Activated B cell treated with CpG ODN at 0.5 μM for 24 hours (primary cell): ENCODE measurements around the gene PSMA4. TPM values are rescaled to one million over a fixed set of nuclear protein-coding genes. Genes with fewer than 3 reads are reported as not detected.

Experiments used
- ATAC-seq: fragments of 200-7000 bp; cut with Tn5 transposase; one replicate; pipeline ENCODE4 v1.10.0; 2021; ENCODE audit warnings: low read depth, mild to moderate bottlenecking, moderate library complexity
- CTCF ChIA-PET: fragments of 350-600 bp; sonication (Branson Sonifier 250); formaldehyde crosslinking; loops from one replicate; lab custom pipeline; 2021; ENCODE audit warnings: antibody characterized with exemption; lab: Charles Lee
- POLR2A ChIA-PET: fragments of 350-600 bp; sonication (Branson Sonifier 250); formaldehyde crosslinking; loops from one replicate; lab custom pipeline; 2021; ENCODE audit warnings: antibody characterized with exemption; lab: Charles Lee
- DNase-seq: peaks from one replicate; pipeline ENCODE4 v3.0.0; 2022
- H3K27ac Mint-ChIP-seq: one replicate; pipeline ENCODE4 v1.8.0; 2020; ENCODE audit warnings: mixed read lengths
- H3K27me3 Mint-ChIP-seq: one replicate; pipeline ENCODE4 v1.8.0; 2021; ENCODE audit warnings: mixed read lengths
- H3K36me3 Mint-ChIP-seq: one replicate; pipeline ENCODE4 v1.8.0; 2021; ENCODE audit warnings: low read depth, mixed read lengths
- H3K4me1 Mint-ChIP-seq: one replicate; pipeline ENCODE4 v1.8.0; 2021; ENCODE audit warnings: mixed read lengths
- H3K4me3 Mint-ChIP-seq: one replicate; pipeline ENCODE4 v1.8.0; 2020; ENCODE audit warnings: mild to moderate bottlenecking, mixed read lengths
- H3K9me3 Mint-ChIP-seq: one replicate; pipeline ENCODE4 v1.8.0; 2020; ENCODE audit warnings: mixed read lengths
- intact Hi-C: fragments of 100-400 bp; cut with micrococcal nuclease; formaldehyde crosslinking; loops from one replicate; pipeline ENCODE4 v1.15.1; 2024
- total RNA-seq: library from RNA; stranded (reverse); gene quantifications from 2 replicates; pipeline ENCODE4 v1.2.3, GENCODE V29; 2022
- TF ChIP-seq, protein P1 (sequence below): fragments of 200-600 bp; IDR thresholded peaks from one replicate; pipeline ENCODE4 v1.8.0; 2022; ENCODE audit warnings: antibody characterized with exemption, mild to moderate bottlenecking

The PSMA4 gene
- total RNA-seq, 1 donor from 2014 or later: 178 TPM

DNA sequence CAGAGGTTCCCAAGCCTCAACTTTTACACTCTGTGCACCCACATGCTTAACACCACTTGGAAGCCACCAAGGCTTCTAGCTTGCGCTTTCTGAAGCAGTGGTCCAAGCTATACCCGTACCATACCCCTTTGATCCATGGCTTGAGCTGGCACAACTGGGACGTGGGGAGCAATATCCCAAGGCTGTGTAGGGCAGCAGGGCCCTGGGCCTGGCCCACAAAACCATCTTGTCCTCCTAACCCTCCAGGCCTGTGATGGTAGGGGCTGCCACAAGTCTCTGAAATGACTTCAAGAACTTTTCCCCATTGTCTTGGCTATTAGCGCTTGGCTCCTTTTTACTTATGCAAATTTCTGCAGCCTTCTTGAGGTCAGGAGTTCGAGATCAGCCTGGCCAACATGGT is 16.0 kb upstream of the PSMA4 start:
- no peak overlapping the region for H3K27ac Mint-ChIP-seq
- DNase-seq (no peak), ATAC-seq (no peak)
- H3K9me3 Mint-ChIP-seq: no peaks in the 10 kb centered on the region
- intact Hi-C loops: no loop called here
- peaks cover 1% of the 10 kb centered on the region for H3K27me3 Mint-ChIP-seq
- H3K36me3 Mint-ChIP-seq: no peaks in the 10 kb centered on the region
- CTCF ChIA-PET: no interaction called here
- TF ChIP-seq, protein P1, sequence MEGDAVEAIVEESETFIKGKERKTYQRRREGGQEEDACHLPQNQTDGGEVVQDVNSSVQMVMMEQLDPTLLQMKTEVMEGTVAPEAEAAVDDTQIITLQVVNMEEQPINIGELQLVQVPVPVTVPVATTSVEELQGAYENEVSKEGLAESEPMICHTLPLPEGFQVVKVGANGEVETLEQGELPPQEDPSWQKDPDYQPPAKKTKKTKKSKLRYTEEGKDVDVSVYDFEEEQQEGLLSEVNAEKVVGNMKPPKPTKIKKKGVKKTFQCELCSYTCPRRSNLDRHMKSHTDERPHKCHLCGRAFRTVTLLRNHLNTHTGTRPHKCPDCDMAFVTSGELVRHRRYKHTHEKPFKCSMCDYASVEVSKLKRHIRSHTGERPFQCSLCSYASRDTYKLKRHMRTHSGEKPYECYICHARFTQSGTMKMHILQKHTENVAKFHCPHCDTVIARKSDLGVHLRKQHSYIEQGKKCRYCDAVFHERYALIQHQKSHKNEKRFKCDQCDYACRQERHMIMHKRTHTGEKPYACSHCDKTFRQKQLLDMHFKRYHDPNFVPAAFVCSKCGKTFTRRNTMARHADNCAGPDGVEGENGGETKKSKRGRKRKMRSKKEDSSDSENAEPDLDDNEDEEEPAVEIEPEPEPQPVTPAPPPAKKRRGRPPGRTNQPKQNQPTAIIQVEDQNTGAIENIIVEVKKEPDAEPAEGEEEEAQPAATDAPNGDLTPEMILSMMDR: no peak
- H3K4me1 Mint-ChIP-seq: no peaks in the 10 kb centered on the region
- no peak overlapping the region for H3K4me3 Mint-ChIP-seq
- POLR2A ChIA-PET: no interaction called here

DNA sequence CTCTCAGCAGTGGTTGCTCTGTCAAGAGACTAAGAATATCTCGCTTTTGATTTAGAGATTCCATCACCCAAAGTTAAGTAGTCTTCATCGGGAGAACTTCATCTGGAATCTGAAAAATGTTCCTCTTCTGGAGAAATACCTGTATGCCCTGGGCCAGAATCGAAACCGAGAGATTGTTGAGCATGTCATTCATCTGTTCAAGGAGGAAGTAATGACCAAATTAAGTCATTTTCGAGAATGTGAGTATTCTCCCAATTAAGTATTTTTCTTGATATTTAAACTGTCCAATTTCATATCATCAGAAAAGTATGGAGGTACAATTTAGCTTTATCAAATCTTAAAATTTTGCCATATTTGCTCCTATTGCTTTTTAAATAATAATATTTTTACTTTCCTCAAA is 12.9 kb upstream of the PSMA4 start:
- H3K4me3 Mint-ChIP-seq: no peak overlapping the region
- no peaks in the 10 kb centered on the region for H3K9me3 Mint-ChIP-seq
- TF ChIP-seq, protein P1: no peak
- H3K27ac Mint-ChIP-seq: no peak overlapping the region
- no peaks in the 10 kb centered on the region for H3K36me3 Mint-ChIP-seq
- H3K27me3 Mint-ChIP-seq: no peaks in the 10 kb centered on the region
- DNase-seq (no peak), ATAC-seq (no peak)
- intact Hi-C loops: no loop called here
- POLR2A ChIA-PET: no interaction called here
- CTCF ChIA-PET: no interaction called here
- H3K4me1 Mint-ChIP-seq: no peaks in the 10 kb centered on the region

DNA sequence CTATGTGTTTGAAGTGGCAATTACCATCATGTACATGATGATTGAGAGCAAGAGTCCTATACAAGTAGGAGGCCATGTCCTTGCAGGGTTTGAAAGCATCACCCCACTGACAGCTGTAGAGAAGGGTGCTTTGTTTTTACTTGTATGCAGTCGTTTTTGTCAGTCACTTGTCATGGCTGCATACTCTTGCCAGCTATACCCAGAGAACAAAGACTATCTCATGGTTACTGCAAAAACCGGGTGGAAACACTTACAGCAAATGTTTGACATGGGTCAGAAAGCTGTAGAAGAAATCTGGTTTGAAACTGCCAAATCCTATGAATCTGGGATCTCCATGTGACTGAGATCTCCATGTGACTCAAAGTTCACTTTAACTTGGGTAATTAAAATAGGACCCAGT is 6.9 kb upstream of the PSMA4 start:
- intact Hi-C loops: no loop called here
- H3K9me3 Mint-ChIP-seq: no peaks in the 10 kb centered on the region
- no peak overlapping the region for H3K27ac Mint-ChIP-seq
- H3K36me3 Mint-ChIP-seq: no peaks in the 10 kb centered on the region
- POLR2A ChIA-PET: no interaction called here
- CTCF ChIA-PET: no interaction called here
- TF ChIP-seq, protein P1: no peak
- H3K4me3 Mint-ChIP-seq: no peak overlapping the region
- DNase-seq: no peak
- no peaks in the 10 kb centered on the region for H3K4me1 Mint-ChIP-seq
- no peak for ATAC-seq
- no peaks in the 10 kb centered on the region for H3K27me3 Mint-ChIP-seq

DNA sequence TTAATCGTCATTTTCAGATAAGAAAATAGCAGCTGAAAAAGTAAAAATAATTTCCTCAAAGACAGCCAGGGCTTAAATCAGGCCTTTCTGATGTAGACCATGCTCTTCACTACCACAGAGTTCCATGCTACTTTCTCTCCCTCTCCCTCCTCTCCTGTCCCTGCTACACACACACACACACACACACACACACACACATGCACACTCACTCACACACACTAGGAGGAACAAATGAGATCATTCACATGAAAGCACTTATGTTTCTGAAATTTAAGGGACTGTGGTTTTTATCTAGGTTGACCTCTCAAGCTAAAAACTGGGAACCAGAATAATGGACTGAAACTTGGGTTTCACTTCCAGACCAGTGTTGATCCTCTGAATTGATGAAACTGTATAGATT is 4.1 kb upstream of the PSMA4 start:
- POLR2A ChIA-PET: interaction anchor here (0.7 kb wide), 1 partner anchor 44 kb away, joined by 3 read pairs; no protein-coding TSS in a partner anchor
- CTCF ChIA-PET: no interaction called here
- Mint-ChIP-seq H3K4me1 (peaks cover 10% of the 10 kb centered on the region), H3K36me3 (peaks cover 11% of the 10 kb centered on the region), H3K4me3 (no peak overlapping the region), H3K9me3 (no peaks in the 10 kb centered on the region), H3K27ac (no peak overlapping the region), H3K27me3 (no peaks in the 10 kb centered on the region)
- no peak for ATAC-seq
- no peak for DNase-seq
- intact Hi-C loops: no loop called here
- TF ChIP-seq, protein P1: no peak

DNA sequence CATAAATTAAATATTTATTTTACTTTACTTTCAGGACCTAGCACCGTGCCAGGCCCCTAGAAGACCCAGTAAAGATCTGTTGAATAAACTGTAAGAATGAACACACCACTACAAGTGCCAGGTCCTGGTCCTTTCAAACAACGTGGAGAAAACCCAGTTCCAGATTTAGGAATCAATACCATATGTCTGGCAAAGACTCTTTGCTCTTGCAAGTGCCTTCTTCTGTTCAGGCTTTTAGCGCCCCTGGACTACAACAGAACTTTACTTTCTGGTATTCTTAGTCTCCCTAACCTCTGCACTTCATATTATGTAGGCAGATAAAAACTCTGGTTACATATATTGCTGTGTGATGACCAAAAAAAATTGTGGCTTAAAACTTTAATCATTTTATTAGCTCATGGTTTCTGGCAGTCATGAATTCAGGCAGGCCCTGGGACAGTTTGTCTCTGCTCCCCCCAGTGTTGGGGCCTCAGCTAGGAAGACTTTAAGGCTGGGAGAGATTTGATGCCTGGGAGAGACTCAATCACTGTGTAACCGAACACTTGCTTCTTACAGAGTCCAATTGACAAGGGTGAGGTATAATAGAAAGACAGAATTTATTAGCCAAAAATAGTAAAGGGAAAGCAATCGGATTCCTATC is 2.9 kb upstream of the PSMA4 start:
- intact Hi-C loops: no loop called here
- ChIA-PET CTCF (no interaction called here), POLR2A (interaction anchor here (0.8 kb wide), 1 partner anchor 239 kb away, joined by 3 read pairs; no protein-coding TSS in a partner anchor)
- no peaks in the 10 kb centered on the region for H3K9me3 Mint-ChIP-seq
- H3K36me3 Mint-ChIP-seq: peaks cover 20% of the 10 kb centered on the region
- H3K4me3 Mint-ChIP-seq: no peak overlapping the region
- H3K4me1 Mint-ChIP-seq: peaks cover 20% of the 10 kb centered on the region
- DNase-seq (no peak), ATAC-seq (no peak)
- no peaks in the 10 kb centered on the region for H3K27me3 Mint-ChIP-seq
- TF ChIP-seq, protein P1: no peak
- no peak overlapping the region for H3K27ac Mint-ChIP-seq
